CD4-positive, alpha-beta memory T cell (primary cell): ENCODE data around the gene ZKSCAN1. TPM values are rescaled to one million over a fixed set of nuclear protein-coding genes. Genes with fewer than 3 reads are reported as not detected.
"Not testable (repeated sequence)": the region's sequence is repeated elsewhere in the genome, so short reads cannot be mapped to it uniquely, and the experiment has no call there.

Source experiments
- CTCF ChIA-PET: fragments of 350-600 bp; sonication (Branson Sonifier 250); formaldehyde crosslinking; loops from one replicate; lab custom pipeline; 2021; ENCODE audit warnings: inconsistent platforms; ENCODE audit not compliant: partially characterized antibody; lab: Charles Lee
- POLR2A ChIA-PET: fragments of 350-600 bp; sonication (Branson Sonifier 250); formaldehyde crosslinking; loops from one replicate; lab custom pipeline; 2021; ENCODE audit not compliant: partially characterized antibody; lab: Charles Lee
- DNase-seq, 5 donors: peaks; one replicate each; pipeline versions ENCODE4 v3.0.0 to v3.0.0-alpha.2; 2020 to 2022; ENCODE audit warnings: mixed read lengths in 1 of 5
- H3K27ac ChIP-seq: one replicate; pipeline ENCODE4 v1.7.0; 2013; ENCODE audit warnings: low read depth, low read length
- H3K27me3 ChIP-seq: 2 replicates; pipeline ENCODE4 v1.7.0; 2013; ENCODE audit warnings: mild to moderate bottlenecking, low read length, moderate library complexity; ENCODE audit not compliant: insufficient read depth
- H3K36me3 ChIP-seq: 2 replicates; pipeline ENCODE4 v1.7.0; 2013; ENCODE audit warnings: mild to moderate bottlenecking, low read length, moderate library complexity; ENCODE audit not compliant: insufficient read depth
- H3K4me1 ChIP-seq: 2 replicates; pipeline ENCODE4 v1.7.0; 2013; ENCODE audit warnings: mild to moderate bottlenecking, low read length, moderate library complexity; ENCODE audit not compliant: insufficient read depth
- H3K4me3 ChIP-seq, 2 donors: one replicate each; pipeline ENCODE4 v1.7.0; 2013; ENCODE audit warnings: low read length in 2 of 2, mild to moderate bottlenecking in 1 of 2
- H3K9me3 ChIP-seq, 2 donors: one replicate each; pipeline ENCODE4 v1.7.0; 2013; ENCODE audit warnings: low read length in 2 of 2, control low read depth in 1 of 2; ENCODE audit not compliant: control insufficient read depth in 1 of 2
- H3K27ac Mint-ChIP-seq, 7 donors: one replicate each; pipeline ENCODE4 v1.8.0; 2020 to 2021; ENCODE audit warnings: mixed read lengths in 7 of 7, mild to moderate bottlenecking in 6 of 7, inconsistent platforms in 3 of 7, moderate library complexity in 3 of 7
- H3K27me3 Mint-ChIP-seq, 2 donors: one replicate each; pipeline ENCODE4 v1.8.0; 2020 to 2021; ENCODE audit warnings: mixed read lengths in 2 of 2
- H3K36me3 Mint-ChIP-seq, 2 donors: one replicate each; pipeline ENCODE4 v1.8.0; 2020 to 2021; ENCODE audit warnings: mixed read lengths in 2 of 2, inconsistent platforms in 1 of 2, mild to moderate bottlenecking in 1 of 2
- H3K4me1 Mint-ChIP-seq, 4 donors: one replicate each; pipeline ENCODE4 v1.8.0; 2020 to 2021; ENCODE audit warnings: mixed read lengths in 4 of 4, mild to moderate bottlenecking in 1 of 4
- H3K4me3 Mint-ChIP-seq, 8 donors: one replicate each; pipeline ENCODE4 v1.8.0; 2020 to 2021; ENCODE audit warnings: mixed read lengths in 8 of 8, mild to moderate bottlenecking in 7 of 8, moderate library complexity in 6 of 8, inconsistent platforms in 3 of 8
- H3K9me3 Mint-ChIP-seq, 8 donors: one replicate each; pipeline ENCODE4 v1.8.0; 2020 to 2021; ENCODE audit warnings: mixed read lengths in 8 of 8, mild to moderate bottlenecking in 5 of 8, inconsistent platforms in 3 of 8, moderate library complexity in 1 of 8
- intact Hi-C: fragments of 100-400 bp; cut with micrococcal nuclease; formaldehyde crosslinking; loops from one replicate; pipeline ENCODE4 v1.15.1; 2023
- polyA plus RNA-seq, 2 donors: library from polyadenylated mRNA; unstranded; fragments of 300-500 nt; fragmentation: Illumina TruSeq; gene quantifications; one replicate each; pipeline ENCODE4 v1.2.3, GENCODE V29; 2021
- total RNA-seq, 2 experiments: library from RNA; stranded (reverse); gene quantifications; one replicate each; pipeline ENCODE4 v1.2.3, GENCODE V29; 2021

Gene ZKSCAN1
- total RNA-seq (100 to 1,000 TPM in 1 of 2 experiments, 10 to 100 TPM in 1; 94.8 to 101 TPM), polyA plus RNA-seq (10 to 100 TPM; 25.0 to 47.0 TPM)

DNA sequence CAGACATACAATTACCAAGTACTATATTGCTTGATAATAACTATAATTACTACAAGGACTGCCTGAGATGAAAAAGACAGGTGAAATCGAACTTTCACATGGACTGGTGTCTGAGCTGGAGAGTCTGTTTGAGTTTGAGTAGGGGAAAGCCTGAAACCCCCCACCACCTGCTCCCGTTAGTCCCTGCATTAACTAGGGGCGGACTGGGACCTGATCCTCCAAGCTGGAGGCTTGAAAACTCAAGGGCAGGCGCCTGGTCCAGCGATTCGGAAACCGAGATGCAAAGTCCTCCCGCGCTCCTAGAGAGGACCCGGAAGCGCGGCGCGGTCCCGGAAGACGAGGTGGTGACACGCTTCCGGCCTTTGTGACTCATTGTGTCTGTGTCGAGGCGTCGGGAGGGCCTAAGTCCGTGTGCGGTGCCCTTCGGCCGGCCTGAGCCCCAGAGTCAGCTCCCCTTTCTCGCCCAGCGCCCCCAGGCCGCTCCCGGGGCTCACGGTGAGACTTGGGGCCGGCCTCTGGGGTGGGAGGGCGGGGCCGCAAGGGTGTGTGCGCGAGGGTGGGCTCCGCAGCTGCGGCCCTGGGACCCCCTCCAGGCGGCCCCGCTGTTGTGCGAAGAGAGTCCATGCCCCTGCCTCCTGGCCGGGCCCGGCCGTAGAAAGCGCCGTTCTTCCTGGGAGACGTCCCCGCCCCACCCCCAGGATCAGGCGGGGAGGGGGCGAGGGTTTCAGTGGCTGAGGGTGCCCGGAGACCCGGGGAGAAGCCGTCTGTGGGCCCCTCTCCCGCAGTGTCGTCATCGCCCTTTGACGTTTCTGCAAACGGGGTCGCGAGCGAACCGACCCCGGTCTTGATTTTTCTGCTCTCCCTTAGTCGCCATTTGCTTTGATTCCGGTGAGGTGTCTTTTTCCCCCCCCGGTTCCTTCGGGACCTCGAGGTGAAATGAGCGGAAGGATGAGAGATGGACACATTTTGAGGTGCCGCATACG is at the start of gene ZKSCAN1:
TSS of gene ZKSCAN1 (plus strand) at position 365 of the 983 bp plus-strand sequence. CDS start 7,911 bp downstream, outside the sequence.
- intact Hi-C loops, result loop anchor here (1.0 kb wide), 2 partner anchors 18 to 66 kb away; partner anchors contain the start of gene ZNF3

DNA sequence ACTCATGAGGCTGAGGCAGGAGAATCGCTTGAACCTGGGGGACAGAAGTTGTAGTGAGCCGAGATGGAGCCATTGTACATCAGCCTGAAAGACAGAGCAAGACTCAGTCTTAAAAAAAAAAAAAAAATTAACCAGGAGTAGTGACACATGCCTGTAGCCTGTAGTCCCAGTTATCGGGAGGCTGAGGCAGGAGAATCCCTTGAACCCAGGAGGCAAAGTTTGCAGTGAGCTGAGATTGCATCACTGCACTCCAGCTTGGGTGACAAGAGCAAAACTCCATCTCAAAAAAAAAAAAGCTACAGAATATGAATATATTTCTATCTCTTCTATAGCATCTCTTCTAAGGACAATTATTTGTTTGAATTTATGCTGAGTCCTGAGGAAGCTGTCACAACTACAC is 46.1 kb upstream of the ZKSCAN1 start:
- Mint-ChIP-seq H3K9me3 (no peaks in the 10 kb centered on the region), H3K27ac (no peak overlapping the region), H3K4me1 (no peaks in the 10 kb centered on the region), H3K4me3 (no peak overlapping the region), H3K36me3 (no peaks in the 10 kb centered on the region), H3K27me3 (peaks cover 11 to 46% of the 10 kb centered on the region in 2 donors)
- no peaks in the 10 kb centered on the region for H3K9me3 ChIP-seq
- ChIA-PET CTCF (interaction anchor here (0.7 to 1.4 kb wide), 2 partner anchors 11 to 44 kb away, joined by 3 to 4 read pairs; no protein-coding TSS in a partner anchor), POLR2A (no interaction called here)
- no peak overlapping the region for H3K27ac ChIP-seq
- no peak for DNase-seq
- intact Hi-C loops, result no loop called here
- no peak overlapping the region for H3K4me3 ChIP-seq
- peaks cover 5% of the 10 kb centered on the region for H3K27me3 ChIP-seq
- H3K36me3 ChIP-seq, result no peaks in the 10 kb centered on the region
- no peaks in the 10 kb centered on the region for H3K4me1 ChIP-seq

More for the DNA sequence above, at the start of gene ZKSCAN1:
- Mint-ChIP-seq H3K4me3 (peak within 1 kb of the TSS; percentile 87 to 97 (median 96)), H3K9me3 (no peaks in the 10 kb centered on the region), H3K4me1 (peaks cover 28 to 53% (median 42%) of the 10 kb centered on the region in 4 donors), H3K27me3 (no peaks in the 10 kb centered on the region), H3K36me3 (peaks cover 0 to 24% of the 10 kb centered on the region in 2 donors), H3K27ac (peak within 1 kb of the TSS; percentile 95 to 99 (median 98))
- ChIA-PET POLR2A (interaction anchor here (0.7 to 3.6 kb wide), 16 partner anchors 12 to 413 kb away, joined by 3 to 38 read pairs (median 5); partner anchors contain the start of genes AP4M1, CNPY4, LAMTOR4 and MBLAC1), CTCF (interaction anchor here (0.7 to 2.0 kb wide), 7 partner anchors 9 to 690 kb away, joined by 3 to 9 read pairs (median 3); partner anchors contain the start of gene POP7)
- H3K4me3 ChIP-seq, result peak within 1 kb of the TSS; percentile 92
- H3K4me1 ChIP-seq, result peaks cover 43% of the 10 kb centered on the region
- peak; percentile 81 to 87 (median 85) for DNase-seq
- H3K27me3 ChIP-seq, result no peaks in the 10 kb centered on the region
- H3K27ac ChIP-seq, result peak within 1 kb of the TSS; percentile 96
- H3K36me3 ChIP-seq, result no peaks in the 10 kb centered on the region
- H3K9me3 ChIP-seq, result no peaks in the 10 kb centered on the region

DNA sequence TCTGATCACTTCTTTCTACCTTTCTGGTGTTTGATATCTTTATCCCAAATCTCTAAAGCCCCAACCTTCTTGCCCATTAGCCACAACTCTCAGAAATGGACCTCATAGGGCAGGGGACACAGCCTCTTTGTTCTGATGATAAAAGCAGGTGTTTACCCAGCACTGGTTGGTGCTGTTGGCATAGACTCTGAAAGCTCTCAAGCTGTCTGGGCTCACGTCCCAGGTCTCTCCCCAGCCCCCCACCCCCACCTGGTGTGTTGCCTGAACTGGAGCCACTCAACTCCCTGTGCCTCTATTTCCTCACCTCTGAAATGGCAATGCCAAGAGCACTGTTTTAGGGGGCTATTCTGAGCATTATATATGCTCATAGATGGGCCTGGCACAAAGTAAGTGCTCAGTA is 45.6 kb upstream of the ZKSCAN1 start:
- H3K36me3 ChIP-seq, H3K4me3 Mint-ChIP-seq, H3K27ac ChIP-seq, intact Hi-C loops, H3K4me1 ChIP-seq, DNase-seq, H3K9me3 ChIP-seq, H3K36me3 Mint-ChIP-seq, H3K27ac Mint-ChIP-seq, POLR2A ChIA-PET, H3K4me3 ChIP-seq, H3K4me1 Mint-ChIP-seq, H3K27me3 ChIP-seq, H3K9me3 Mint-ChIP-seq: not testable (repeated sequence)
- peaks cover 6 to 41% of the 10 kb centered on the region in 2 donors for H3K27me3 Mint-ChIP-seq
- CTCF ChIA-PET, result interaction anchor here (1.4 kb wide), 1 partner anchor 10 kb away, joined by 4 read pairs; no protein-coding TSS in a partner anchor

- H3K4me1 ChIP-seq, result no peaks in the 10 kb centered on the region
- peaks cover 6 to 30% of the 10 kb centered on the region in 2 donors for H3K27me3 Mint-ChIP-seq
- no peak overlapping the region for H3K27ac ChIP-seq
- no peaks in the 10 kb centered on the region for H3K9me3 Mint-ChIP-seq
- POLR2A ChIA-PET, result no interaction called here
- intact Hi-C loops, result no loop called here
- no peak for DNase-seq
- H3K27me3 ChIP-seq, result no peaks in the 10 kb centered on the region
- no peaks in the 10 kb centered on the region for H3K36me3 Mint-ChIP-seq
- no peak overlapping the region for H3K27ac Mint-ChIP-seq
- H3K4me3 Mint-ChIP-seq, result no peak overlapping the region
- CTCF ChIA-PET, result interaction anchor here (2.1 kb wide), 1 partner anchor 58 kb away, joined by 8 read pairs; no protein-coding TSS in a partner anchor
- no peaks in the 10 kb centered on the region for H3K9me3 ChIP-seq
- no peak overlapping the region for H3K4me3 ChIP-seq
- no peaks in the 10 kb centered on the region for H3K36me3 ChIP-seq
- no peaks in the 10 kb centered on the region for H3K4me1 Mint-ChIP-seq
Measured at GRCh38 chr7:99971242-99971641, 44.2 kb upstream of the ZKSCAN1 start.

- POLR2A ChIA-PET, H3K27ac Mint-ChIP-seq, H3K4me3 ChIP-seq, H3K9me3 ChIP-seq, H3K4me1 Mint-ChIP-seq, H3K27ac ChIP-seq, DNase-seq, H3K9me3 Mint-ChIP-seq, H3K4me3 Mint-ChIP-seq, H3K36me3 ChIP-seq, H3K27me3 ChIP-seq, intact Hi-C loops, H3K36me3 Mint-ChIP-seq, CTCF ChIA-PET, H3K4me1 ChIP-seq: not testable (repeated sequence)
- H3K27me3 Mint-ChIP-seq, result peaks cover 10 to 19% of the 10 kb centered on the region in 2 donors
Measured at GRCh38 chr7:99973817-99974216, 41.6 kb upstream of the ZKSCAN1 start.

- H3K9me3 Mint-ChIP-seq, result no peaks in the 10 kb centered on the region
- H3K27ac Mint-ChIP-seq, result no peak overlapping the region
- no peaks in the 10 kb centered on the region for H3K36me3 Mint-ChIP-seq
- no peaks in the 10 kb centered on the region for H3K4me1 ChIP-seq
- intact Hi-C loops, result loop anchor here (5.0 kb wide), 1 partner anchor 108 kb away; the partner anchor contains the start of gene ZNF3
- H3K27ac ChIP-seq, result no peak overlapping the region
- peaks cover 9 to 21% of the 10 kb centered on the region in 2 donors for H3K27me3 Mint-ChIP-seq
- CTCF ChIA-PET, result interaction anchor here (1.4 kb wide), 1 partner anchor 155 kb away, joined by 3 read pairs; no protein-coding TSS in a partner anchor
- POLR2A ChIA-PET, result no interaction called here
- no peak for DNase-seq
- no peak overlapping the region for H3K4me3 ChIP-seq
- no peak overlapping the region for H3K4me3 Mint-ChIP-seq
- H3K9me3 ChIP-seq, result no peaks in the 10 kb centered on the region
- H3K27me3 ChIP-seq, result no peaks in the 10 kb centered on the region
- H3K36me3 ChIP-seq, result no peaks in the 10 kb centered on the region
- peaks cover 0 to 1% (median 0%) of the 10 kb centered on the region in 4 donors for H3K4me1 Mint-ChIP-seq
Measured at GRCh38 chr7:99974681-99975080, 40.7 kb upstream of the ZKSCAN1 start.
